Testis (tissue), 3 donors: ENCODE results near the gene B3GALT6. TPM values are rescaled to one million over a fixed set of nuclear protein-coding genes. Genes with fewer than 3 reads are reported as not detected.

ENCODE experiments used
- DNase-seq: peaks from one replicate; pipeline ENCODE4 v3.0.0-alpha.2; 2019
- H3K27ac ChIP-seq, 2 donors: fragments of 200-600 bp; sonication (generic); one replicate each; pipeline ENCODE4 v1.5.1; 2019
- H3K27me3 ChIP-seq: fragments of 200-600 bp; sonication (generic); one replicate; pipeline ENCODE4 v1.5.1; 2019
- H3K36me3 ChIP-seq: fragments of 200-600 bp; sonication (generic); one replicate; pipeline ENCODE4 v1.5.1; 2017; ENCODE audit warnings: low read depth; ENCODE audit errors: missing control alignments
- H3K4me1 ChIP-seq: fragments of 200-600 bp; sonication (generic); one replicate; pipeline ENCODE4 v1.5.1; 2019
- H3K4me3 ChIP-seq, 2 donors: fragments of 200-600 bp; sonication (generic); one replicate each; pipeline ENCODE4 v1.5.1; 2017 to 2019
- H3K9me3 ChIP-seq: fragments of 200-600 bp; sonication (generic); one replicate; pipeline ENCODE4 v1.5.1; 2017
- CTCF ChIP-seq, 3 experiments: fragments of 450-650 bp in 2 of 3; fragments of 200-600 bp in 1 of 3; sonication (generic) in 1 of 3; IDR thresholded peaks; one replicate each; pipeline ENCODE4 v1.5.1; 2016 to 2019; ENCODE audit warnings: antibody characterized with exemption in 3 of 3, mild to moderate bottlenecking in 2 of 3, moderate library complexity in 1 of 3
- POLR2A ChIP-seq: fragments of 450-650 bp; IDR thresholded peaks from one replicate; pipeline ENCODE4 v1.6.1; 2017; ENCODE audit warnings: antibody characterized with exemption, mild to moderate bottlenecking, moderate library complexity
- WGBS, 2 donors: methylation state at CpG; one replicate each; pipeline ENCODE4 v1.1.5; 2018; 5-methylcytosine and 5-hydroxymethylcytosine counted together
- intact Hi-C: fragments of 100-400 bp; cut with DNase I; formaldehyde crosslinking; loops from one replicate; pipeline ENCODE4 v1.15.1; 2023; ENCODE audit warnings: low total_unique reads
- polyA plus RNA-seq: library from polyadenylated mRNA; stranded (reverse); fragments of 350-450 nt; fragmentation: Illumina TruSeq; extraction: RNeasy Lipid Tissue Mini Kit (QIAGEN cat#74804); gene quantifications from one replicate; pipeline ENCODE4 v1.2.3, GENCODE V29; 2014; ENCODE audit warnings: low read depth, low replicate concordance; ENCODE audit not compliant: insufficient read depth
- total RNA-seq, 2 donors: library from RNA; depleted of rRNA; stranded (reverse); fragments of >200 nt; gene quantifications; one replicate each; pipeline ENCODE4 v1.2.3, GENCODE V29; 2016

Gene B3GALT6
- total and polyA plus RNA-seq, 3 donors from 2014 or later: 8.5 to 37.3 (median 26.1) TPM

DNA sequence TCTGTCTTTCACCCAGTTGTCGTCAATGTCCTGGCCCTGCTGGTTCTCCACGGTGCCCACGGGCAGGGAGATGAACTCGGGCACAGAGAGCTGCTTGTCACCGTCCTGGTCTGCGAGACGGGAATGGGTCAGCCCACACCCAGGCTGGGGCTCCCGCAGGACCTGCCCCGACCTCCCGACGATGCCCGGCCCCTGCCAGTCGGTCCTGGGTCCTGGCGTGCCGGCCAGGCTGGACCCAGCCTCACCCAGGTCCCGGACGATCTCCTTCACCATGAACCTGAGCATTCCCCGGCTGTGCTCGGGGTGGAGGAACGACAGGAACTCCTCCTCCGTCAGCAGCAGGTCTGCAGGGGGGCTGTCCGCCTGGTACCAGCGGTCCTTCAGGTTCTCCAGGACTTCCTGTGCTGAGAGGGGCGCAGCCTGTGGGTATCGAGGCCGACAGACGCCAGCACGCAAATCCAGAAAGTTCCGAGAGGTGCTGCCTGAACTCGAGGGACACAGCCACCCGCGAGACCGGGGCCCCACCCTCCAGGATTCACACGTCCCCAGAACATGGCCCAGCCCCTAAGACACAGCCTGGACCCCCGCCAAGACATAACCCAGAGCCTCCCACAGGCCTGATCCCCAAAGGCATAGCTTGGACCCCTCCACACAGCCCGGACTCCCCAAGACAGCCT lies 13.4 kb upstream of the B3GALT6 start:
- Histone ChIP-seq H3K27ac (no peak overlapping the region), H3K4me1 (peaks cover 3% of the 10 kb centered on the region), H3K27me3 (no peaks in the 10 kb centered on the region), H3K36me3 (no peaks in the 10 kb centered on the region), H3K4me3 (no peak overlapping the region), H3K9me3 (no peaks in the 10 kb centered on the region)
- 94 to 100% methylated on average over 4 to 36 of the region's 36 CpGs for WGBS, 2 donors
- DNase-seq: no peak
- TF ChIP-seq CTCF (IDR thresholded peaks at IDR 0.05) (no peak), POLR2A (no peak)
- intact Hi-C loops: no loop called here

GRCh38 chr1:1219341-1219740 lies 12.7 kb upstream of the B3GALT6 start:
- H3K36me3 ChIP-seq: no peaks in the 10 kb centered on the region
- WGBS, 2 donors: 95 to 96% methylated on average over 14 to 20 of the region's 20 CpGs
- no peak overlapping the region for H3K27ac ChIP-seq

GRCh38 chr1:1220197-1220596 lies 11.8 kb upstream of the B3GALT6 start:
- Histone ChIP-seq H3K27ac (no peak overlapping the region), H3K4me3 (no peak overlapping the region), H3K36me3 (no peaks in the 10 kb centered on the region), H3K4me1 (no peaks in the 10 kb centered on the region), H3K9me3 (no peaks in the 10 kb centered on the region), H3K27me3 (no peaks in the 10 kb centered on the region)
- DNase-seq: no peak
- TF ChIP-seq POLR2A: no peak
- TF ChIP-seq CTCF (IDR thresholded peaks at IDR 0.05): no peak
- intact Hi-C loops: no loop called here
- 89 to 93% methylated on average over 10 to 24 of the region's 24 CpGs for WGBS, 2 donors

More at GRCh38 chr1:1219341-1219740, 12.7 kb upstream of the B3GALT6 start:
- no peaks in the 10 kb centered on the region for H3K9me3 ChIP-seq
- no peak overlapping the region for H3K4me3 ChIP-seq
- peaks cover 3% of the 10 kb centered on the region for H3K4me1 ChIP-seq
- no peak for DNase-seq
- intact Hi-C loops: no loop called here
- H3K27me3 ChIP-seq: no peaks in the 10 kb centered on the region
- no peak for TF ChIP-seq POLR2A
- no peak for TF ChIP-seq CTCF (IDR thresholded peaks at IDR 0.05)

GRCh38 chr1:1221887-1222574 lies 10.0 kb upstream of the B3GALT6 start:
- no peak for TF ChIP-seq CTCF (IDR thresholded peaks at IDR 0.05)
- no peak for TF ChIP-seq POLR2A
- H3K27ac ChIP-seq: no peak overlapping the region
- no peaks in the 10 kb centered on the region for H3K27me3 ChIP-seq
- no peaks in the 10 kb centered on the region for H3K4me1 ChIP-seq
- WGBS, 2 donors: 92 to 97% methylated on average over 22 to 26 of the region's 30 CpGs
- no peaks in the 10 kb centered on the region for H3K9me3 ChIP-seq
- H3K4me3 ChIP-seq: no peak overlapping the region
- intact Hi-C loops: no loop called here
- H3K36me3 ChIP-seq: no peaks in the 10 kb centered on the region
- DNase-seq: no peak
